Endothelial cell of umbilical vein (primary cell): ENCODE results near the gene PTS. TPM values are rescaled to one million over a fixed set of nuclear protein-coding genes. Genes with fewer than 3 reads are reported as not detected.

Experiments used
- BruUV-seq: library from RNA; stranded (reverse); fragments of 400-500 nt; replicated peaks from 2 replicates; lab custom pipeline; 2021; lab: Mats Ljungman, UMichigan
- CTCF ChIA-PET: fragments of 300-600, 350-600 bp; sonication (Branson Sonifier 250); formaldehyde crosslinking; loops from one replicate; lab custom pipeline; 2021; ENCODE audit warnings: antibody characterized with exemption, inconsistent platforms; lab: Charles Lee
- POLR2A ChIA-PET: fragments of 300-600, 350-600 bp; sonication (Branson Sonifier 250); formaldehyde crosslinking; loops from one replicate; lab custom pipeline; 2021; ENCODE audit warnings: antibody characterized with exemption, inconsistent platforms; lab: Charles Lee
- DNase-seq: peaks from one replicate; pipeline ENCODE4 v3.0.0-alpha.2; 2011; ENCODE audit warnings: low read depth, low spot score
- FAIRE-seq: peaks from 2 replicates; lab custom pipeline; 2011; peaks lifted over from hg19 to GRCh38; lab: Jason Lieb, UNC
- H2AFZ ChIP-seq: 2 replicates; pipeline ENCODE4 v1.6.0; 2012; ENCODE audit warnings: low read depth, low read length, control low read depth, inconsistent platforms
- H3K27ac ChIP-seq: 2 replicates; pipeline ENCODE4 v1.5.1; 2011; ENCODE audit warnings: low read depth, mild to moderate bottlenecking, control low read depth, low read length, moderate library complexity; ENCODE audit not compliant: insufficient read depth
- H3K27me3 ChIP-seq, 2 experiments: 2 replicates each; pipeline versions ENCODE4 v1.6.0 to v1.6.1; 2011; ENCODE audit warnings: low read length in 2 of 2, mixed read lengths in 1 of 2; ENCODE audit not compliant: control insufficient read depth in 2 of 2, insufficient read depth in 2 of 2
- H3K36me3 ChIP-seq, 2 experiments: 2 replicates in 1 of 2; 3 replicates in 1 of 2; pipeline ENCODE4 v1.5.1; 2011; ENCODE audit warnings: low read length in 2 of 2, mild to moderate bottlenecking in 1 of 2, moderate library complexity in 1 of 2; ENCODE audit not compliant: control insufficient read depth in 2 of 2, insufficient read depth in 2 of 2; ENCODE audit errors: extremely low read depth in 1 of 2
- H3K4me1 ChIP-seq: 3 replicates; pipeline ENCODE4 v1.5.1; 2011; ENCODE audit warnings: mild to moderate bottlenecking, low read length; ENCODE audit not compliant: control insufficient read depth, insufficient read depth; ENCODE audit errors: extremely low read depth
- H3K4me2 ChIP-seq: 2 replicates; pipeline ENCODE4 v1.6.1; 2011; ENCODE audit warnings: low read length, control low read depth, mixed read lengths; ENCODE audit not compliant: insufficient read depth
- H3K4me3 ChIP-seq, 3 experiments: fragments of 200-600 bp in 1 of 3; sonication (generic), shearing (Covaris generic) in 1 of 3; replicated peaks in 1 of 3; 2 replicates each; pipeline ENCODE4 v1.5.1; 2011 to 2016; ENCODE audit warnings: control low read depth in 3 of 3, low read length in 3 of 3, mild to moderate bottlenecking in 2 of 3, inconsistent platforms in 1 of 3, low read depth in 1 of 3, moderate library complexity in 1 of 3; ENCODE audit not compliant: insufficient read depth in 1 of 3
- H3K79me2 ChIP-seq: 2 replicates; pipeline ENCODE4 v1.6.0; 2012; ENCODE audit warnings: low read length, inconsistent platforms; ENCODE audit not compliant: control insufficient read depth, insufficient read depth
- H3K9ac ChIP-seq: replicated peaks from 2 replicates; pipeline ENCODE3; 2011; ENCODE audit warnings: low read length, control low read depth; ENCODE audit not compliant: insufficient read depth; ENCODE audit errors: extremely low read depth
- H3K9me1 ChIP-seq: replicated peaks from 3 replicates; pipeline ENCODE4 v1.6.0; 2011; ENCODE audit warnings: mild to moderate bottlenecking, low read length; ENCODE audit not compliant: control insufficient read depth, insufficient read depth; ENCODE audit errors: extremely low read depth
- H3K9me3 ChIP-seq: replicated peaks from 2 replicates; pipeline ENCODE4 v1.5.1; 2012; ENCODE audit warnings: low read length, inconsistent platforms; ENCODE audit not compliant: control insufficient read depth, insufficient read depth
- H4K20me1 ChIP-seq: replicated peaks from 2 replicates; pipeline ENCODE3; 2011; ENCODE audit warnings: mild to moderate bottlenecking, low read length; ENCODE audit not compliant: control insufficient read depth, insufficient read depth; ENCODE audit errors: extremely low read depth
- CTCF ChIP-seq, 2 donors: IDR thresholded peaks; 1 replicate in 1 of 2; 2 replicates in 1 of 2; pipeline ENCODE4 v1.5.1; 2011; ENCODE audit warnings: low read length in 2 of 2, mild to moderate bottlenecking in 2 of 2, moderate library complexity in 2 of 2, control low read depth in 1 of 2, inconsistent platforms in 1 of 2, low read depth in 1 of 2; ENCODE audit not compliant: insufficient read depth in 1 of 2; ENCODE audit errors: extremely low read depth in 1 of 2
- EZH2 ChIP-seq: IDR thresholded peaks from 2 replicates; pipeline ENCODE4 v1.6.1; 2012; ENCODE audit warnings: borderline replicate concordance, low read depth, mild to moderate bottlenecking, moderate library complexity, low read length, inconsistent platforms; ENCODE audit not compliant: severe bottlenecking
- FOS ChIP-seq: IDR thresholded peaks from 2 replicates; pipeline ENCODE4 v1.6.1; 2011; ENCODE audit warnings: mild to moderate bottlenecking, low read length, moderate library complexity, borderline replicate concordance; ENCODE audit not compliant: insufficient read depth
- GATA2 ChIP-seq: IDR thresholded peaks from 2 replicates; pipeline ENCODE4 v1.7.0; 2011; ENCODE audit warnings: low read depth, mild to moderate bottlenecking, moderate library complexity, mixed read lengths, low read length; ENCODE audit not compliant: insufficient read length, insufficient read depth
- JUN ChIP-seq: IDR thresholded peaks from 2 replicates; pipeline ENCODE4 v1.6.1; 2011; ENCODE audit warnings: borderline replicate concordance, low read depth; ENCODE audit not compliant: insufficient read length, insufficient read depth
- MAX ChIP-seq: IDR thresholded peaks from 2 replicates; pipeline ENCODE4 v1.6.1; 2011; ENCODE audit not compliant: insufficient read depth, insufficient read length
- MYC ChIP-seq: IDR thresholded peaks from one replicate; pipeline ENCODE4 v1.6.1; 2011; ENCODE audit warnings: mild to moderate bottlenecking, low read depth, low read length
- POLR2A ChIP-seq: IDR thresholded peaks from 2 replicates; pipeline ENCODE4 v1.6.1; 2012; ENCODE audit warnings: low read depth, mild to moderate bottlenecking, control low read depth, low read length
- POLR2AphosphoS5 ChIP-seq: IDR thresholded peaks from 2 replicates; pipeline ENCODE4 v1.6.1; 2012; ENCODE audit warnings: low read depth, mild to moderate bottlenecking, control low read depth, low read length, moderate library complexity; ENCODE audit not compliant: insufficient read depth
- dilution Hi-C: fragments of 300-500 bp; cut with MboI; formaldehyde crosslinking; loops from one replicate; pipeline ENCODE4 v1.15.0; 2019; ENCODE audit warnings: low sequenced_read_pairs; ENCODE audit not compliant: extremely low pct_ligation_motif_present
- intact Hi-C: fragments of 100-400 bp; cut with micrococcal nuclease; formaldehyde crosslinking; loops from one replicate; pipeline ENCODE4 v1.10.0; 2022
- polyA plus RNA-seq, 4 experiments: library from polyadenylated mRNA; depleted of rRNA in 3 of 4; stranded (reverse) in 3 of 4; unstranded in 1 of 4; fragments of >200 nt; gene quantifications; 2 replicates each; pipeline versions ENCODE4 v1.2.1 to v1.2.3, GENCODE V29; 2011 to 2012; ENCODE audit warnings: missing spikeins in 1 of 4
- total RNA-seq: library from RNA; stranded (reverse); gene quantifications from 2 replicates; pipeline ENCODE4 v1.2.3, GENCODE V29; 2021

Gene PTS
- total and polyA plus RNA-seq, 2 donors (not counting 3 experiments of a cell fraction or from before 2014, with no cell fraction given) = 29.1 to 45.7 TPM

DNA sequence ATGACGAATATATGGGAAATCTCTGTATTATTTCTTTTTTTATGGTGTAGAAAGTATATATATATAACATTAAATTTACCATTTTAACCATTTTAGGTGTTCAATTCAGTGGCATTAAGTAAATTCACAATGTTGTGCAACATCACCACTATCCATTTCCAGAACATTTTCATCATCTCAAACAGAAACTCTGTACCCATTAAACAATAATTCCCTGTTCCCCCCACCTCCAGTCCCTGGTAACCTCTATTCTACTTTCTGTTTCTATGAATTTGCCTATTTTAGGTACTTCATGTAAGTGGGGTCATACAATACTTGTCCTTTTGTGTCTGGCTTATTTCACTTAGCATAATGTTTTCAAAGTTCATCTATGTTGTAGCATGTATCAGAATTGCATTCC lies 15.3 kb upstream of the PTS start:
- H3K36me3 ChIP-seq = no peaks in the 10 kb centered on the region
- TF ChIP-seq CTCF (IDR thresholded peaks at IDR 0.05; ENCODE audit: extremely low read depth in 1 of 2, insufficient read depth in 1 of 2, low read depth in 1 of 2, low read length in 2 of 2) (no peak), MYC (no peak), EZH2 (no peak), POLR2A (no peak), MAX (no peak), JUN (no peak), POLR2AphosphoS5 (no peak), FOS (no peak), GATA2 (no peak)
- intact Hi-C loops (no loop called here), dilution Hi-C loops (no loop called here)
- no peaks in the 10 kb centered on the region for H3K27me3 ChIP-seq
- no peak overlapping the region for H3K9ac ChIP-seq
- no peak overlapping the region for H2AFZ ChIP-seq
- no peaks in the 10 kb centered on the region for H4K20me1 ChIP-seq
- no TSS peak for BruUV-seq
- H3K4me2 ChIP-seq = no peak overlapping the region
- DNase-seq (no peak), FAIRE-seq (no peak)
- no peaks in the 10 kb centered on the region for H3K9me3 ChIP-seq
- no peaks in the 10 kb centered on the region for H3K79me2 ChIP-seq
- no peaks in the 10 kb centered on the region for H3K9me1 ChIP-seq
- H3K4me3 ChIP-seq = no peak overlapping the region
- H3K4me1 ChIP-seq = no peaks in the 10 kb centered on the region
- ChIA-PET POLR2A (no interaction called here), CTCF (no interaction called here)
- no peak overlapping the region for H3K27ac ChIP-seq
